ENCODE measurements around the gene ABHD12B. TPM values are rescaled to one million over a fixed set of nuclear protein-coding genes. Genes with fewer than 3 reads are reported as not detected.
A peak's percentile ranks its signal among the peaks of the same experiment; 100 is the strongest.

Gene ABHD12B
- total and polyA plus RNA-seq, 9 of the 15 experiments (the other 6 are each of a cell fraction or from before 2014, with no cell fraction given), result not detected

DNA sequence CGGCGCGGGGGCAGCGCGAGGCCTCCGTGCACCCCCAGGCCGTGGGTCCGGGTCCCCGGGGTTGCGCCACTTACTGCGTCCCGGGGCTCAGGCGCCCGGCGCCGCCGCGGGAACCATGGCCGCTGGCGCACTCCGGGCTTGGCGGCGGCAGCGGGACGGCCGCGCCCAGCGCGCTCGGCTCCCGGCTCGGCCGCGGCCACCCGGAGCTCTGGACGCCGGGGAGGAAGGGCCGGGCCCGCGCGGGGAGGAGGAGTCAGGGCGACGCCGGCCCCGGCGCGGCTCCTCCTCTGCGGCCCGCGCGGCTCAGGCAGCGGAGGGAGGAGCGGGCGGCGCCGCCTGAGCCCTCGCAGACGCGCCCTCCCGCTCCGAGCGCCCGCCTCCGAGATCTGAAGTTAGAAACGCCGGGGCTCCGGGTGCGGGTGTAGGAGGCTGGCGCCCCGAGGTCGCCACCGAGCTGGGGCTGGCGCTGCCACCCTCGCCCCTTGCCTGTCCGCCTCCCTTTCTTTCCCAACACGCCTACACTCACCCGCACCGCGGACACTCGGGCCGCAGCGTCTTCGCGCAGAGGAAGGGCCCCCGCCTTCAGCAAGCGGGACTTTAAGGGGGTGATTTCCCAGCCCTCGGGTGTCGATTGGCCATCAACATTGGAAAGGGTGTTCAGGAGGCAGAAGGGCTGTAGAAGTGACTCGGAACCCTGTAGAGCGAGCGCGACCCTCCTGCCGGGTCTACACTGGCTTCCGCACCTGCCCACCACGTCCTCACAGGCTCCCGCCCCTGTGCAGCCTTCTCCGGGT lies 40.7 kb upstream of the ABHD12B start, which contains the start of gene NIN (continued):
- TF ChIP-seq, protein P1, sequence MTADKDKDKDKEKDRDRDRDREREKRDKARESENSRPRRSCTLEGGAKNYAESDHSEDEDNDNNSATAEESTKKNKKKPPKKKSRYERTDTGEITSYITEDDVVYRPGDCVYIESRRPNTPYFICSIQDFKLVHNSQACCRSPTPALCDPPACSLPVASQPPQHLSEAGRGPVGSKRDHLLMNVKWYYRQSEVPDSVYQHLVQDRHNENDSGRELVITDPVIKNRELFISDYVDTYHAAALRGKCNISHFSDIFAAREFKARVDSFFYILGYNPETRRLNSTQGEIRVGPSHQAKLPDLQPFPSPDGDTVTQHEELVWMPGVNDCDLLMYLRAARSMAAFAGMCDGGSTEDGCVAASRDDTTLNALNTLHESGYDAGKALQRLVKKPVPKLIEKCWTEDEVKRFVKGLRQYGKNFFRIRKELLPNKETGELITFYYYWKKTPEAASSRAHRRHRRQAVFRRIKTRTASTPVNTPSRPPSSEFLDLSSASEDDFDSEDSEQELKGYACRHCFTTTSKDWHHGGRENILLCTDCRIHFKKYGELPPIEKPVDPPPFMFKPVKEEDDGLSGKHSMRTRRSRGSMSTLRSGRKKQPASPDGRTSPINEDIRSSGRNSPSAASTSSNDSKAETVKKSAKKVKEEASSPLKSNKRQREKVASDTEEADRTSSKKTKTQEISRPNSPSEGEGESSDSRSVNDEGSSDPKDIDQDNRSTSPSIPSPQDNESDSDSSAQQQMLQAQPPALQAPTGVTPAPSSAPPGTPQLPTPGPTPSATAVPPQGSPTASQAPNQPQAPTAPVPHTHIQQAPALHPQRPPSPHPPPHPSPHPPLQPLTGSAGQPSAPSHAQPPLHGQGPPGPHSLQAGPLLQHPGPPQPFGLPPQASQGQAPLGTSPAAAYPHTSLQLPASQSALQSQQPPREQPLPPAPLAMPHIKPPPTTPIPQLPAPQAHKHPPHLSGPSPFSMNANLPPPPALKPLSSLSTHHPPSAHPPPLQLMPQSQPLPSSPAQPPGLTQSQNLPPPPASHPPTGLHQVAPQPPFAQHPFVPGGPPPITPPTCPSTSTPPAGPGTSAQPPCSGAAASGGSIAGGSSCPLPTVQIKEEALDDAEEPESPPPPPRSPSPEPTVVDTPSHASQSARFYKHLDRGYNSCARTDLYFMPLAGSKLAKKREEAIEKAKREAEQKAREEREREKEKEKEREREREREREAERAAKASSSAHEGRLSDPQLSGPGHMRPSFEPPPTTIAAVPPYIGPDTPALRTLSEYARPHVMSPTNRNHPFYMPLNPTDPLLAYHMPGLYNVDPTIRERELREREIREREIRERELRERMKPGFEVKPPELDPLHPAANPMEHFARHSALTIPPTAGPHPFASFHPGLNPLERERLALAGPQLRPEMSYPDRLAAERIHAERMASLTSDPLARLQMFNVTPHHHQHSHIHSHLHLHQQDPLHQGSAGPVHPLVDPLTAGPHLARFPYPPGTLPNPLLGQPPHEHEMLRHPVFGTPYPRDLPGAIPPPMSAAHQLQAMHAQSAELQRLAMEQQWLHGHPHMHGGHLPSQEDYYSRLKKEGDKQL (CRISPR knock-in tag; IDR thresholded peaks at IDR 0.05; ENCODE audit: borderline replicate concordance), result no peak
- TF ChIP-seq SMARCA5 (IDR thresholded peaks at IDR 0.05) (no peak), LEF1 (IDR thresholded peaks at IDR 0.05) (no peak), ZSCAN29 (IDR thresholded peaks at IDR 0.05) (peak; percentile 85), CBX5 (IDR thresholded peaks at IDR 0.05; ENCODE audit: borderline replicate concordance, low read depth) (no peak), MAFK (IDR thresholded peaks at IDR 0.05; ENCODE audit: low read length) (no peak), BCL6 (CRISPR knock-in tag; IDR thresholded peaks at IDR 0.05) (no peak), TSC22D4 (tag; IDR thresholded peaks at IDR 0.05) (no peak), FOXJ2 (tag; IDR thresholded peaks at IDR 0.05) (no peak), POLR3G (IDR thresholded peaks at IDR 0.05; ENCODE audit: extremely low read depth, insufficient read length, insufficient replicate concordance) (no peak), ZNF830 (CRISPR knock-in tag; IDR thresholded peaks at IDR 0.05) (no peak), NFE2 (IDR thresholded peaks at IDR 0.05; ENCODE audit: low read depth) (no peak), NCOA6 (IDR thresholded peaks at IDR 0.05) (no peak), ZNF584 (CRISPR knock-in tag; IDR thresholded peaks at IDR 0.05; ENCODE audit: low read depth) (no peak)
- TF ChIP-seq, protein P2, sequence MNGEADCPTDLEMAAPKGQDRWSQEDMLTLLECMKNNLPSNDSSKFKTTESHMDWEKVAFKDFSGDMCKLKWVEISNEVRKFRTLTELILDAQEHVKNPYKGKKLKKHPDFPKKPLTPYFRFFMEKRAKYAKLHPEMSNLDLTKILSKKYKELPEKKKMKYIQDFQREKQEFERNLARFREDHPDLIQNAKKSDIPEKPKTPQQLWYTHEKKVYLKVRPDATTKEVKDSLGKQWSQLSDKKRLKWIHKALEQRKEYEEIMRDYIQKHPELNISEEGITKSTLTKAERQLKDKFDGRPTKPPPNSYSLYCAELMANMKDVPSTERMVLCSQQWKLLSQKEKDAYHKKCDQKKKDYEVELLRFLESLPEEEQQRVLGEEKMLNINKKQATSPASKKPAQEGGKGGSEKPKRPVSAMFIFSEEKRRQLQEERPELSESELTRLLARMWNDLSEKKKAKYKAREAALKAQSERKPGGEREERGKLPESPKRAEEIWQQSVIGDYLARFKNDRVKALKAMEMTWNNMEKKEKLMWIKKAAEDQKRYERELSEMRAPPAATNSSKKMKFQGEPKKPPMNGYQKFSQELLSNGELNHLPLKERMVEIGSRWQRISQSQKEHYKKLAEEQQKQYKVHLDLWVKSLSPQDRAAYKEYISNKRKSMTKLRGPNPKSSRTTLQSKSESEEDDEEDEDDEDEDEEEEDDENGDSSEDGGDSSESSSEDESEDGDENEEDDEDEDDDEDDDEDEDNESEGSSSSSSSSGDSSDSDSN (IDR thresholded peaks at IDR 0.05; ENCODE audit: borderline replicate concordance in 1 of 2, low read depth in 2 of 2, low read length in 2 of 2), result peak; percentile 41 to 71; a peak in 1 of 4 replicates
- TF ChIP-seq, protein P3, sequence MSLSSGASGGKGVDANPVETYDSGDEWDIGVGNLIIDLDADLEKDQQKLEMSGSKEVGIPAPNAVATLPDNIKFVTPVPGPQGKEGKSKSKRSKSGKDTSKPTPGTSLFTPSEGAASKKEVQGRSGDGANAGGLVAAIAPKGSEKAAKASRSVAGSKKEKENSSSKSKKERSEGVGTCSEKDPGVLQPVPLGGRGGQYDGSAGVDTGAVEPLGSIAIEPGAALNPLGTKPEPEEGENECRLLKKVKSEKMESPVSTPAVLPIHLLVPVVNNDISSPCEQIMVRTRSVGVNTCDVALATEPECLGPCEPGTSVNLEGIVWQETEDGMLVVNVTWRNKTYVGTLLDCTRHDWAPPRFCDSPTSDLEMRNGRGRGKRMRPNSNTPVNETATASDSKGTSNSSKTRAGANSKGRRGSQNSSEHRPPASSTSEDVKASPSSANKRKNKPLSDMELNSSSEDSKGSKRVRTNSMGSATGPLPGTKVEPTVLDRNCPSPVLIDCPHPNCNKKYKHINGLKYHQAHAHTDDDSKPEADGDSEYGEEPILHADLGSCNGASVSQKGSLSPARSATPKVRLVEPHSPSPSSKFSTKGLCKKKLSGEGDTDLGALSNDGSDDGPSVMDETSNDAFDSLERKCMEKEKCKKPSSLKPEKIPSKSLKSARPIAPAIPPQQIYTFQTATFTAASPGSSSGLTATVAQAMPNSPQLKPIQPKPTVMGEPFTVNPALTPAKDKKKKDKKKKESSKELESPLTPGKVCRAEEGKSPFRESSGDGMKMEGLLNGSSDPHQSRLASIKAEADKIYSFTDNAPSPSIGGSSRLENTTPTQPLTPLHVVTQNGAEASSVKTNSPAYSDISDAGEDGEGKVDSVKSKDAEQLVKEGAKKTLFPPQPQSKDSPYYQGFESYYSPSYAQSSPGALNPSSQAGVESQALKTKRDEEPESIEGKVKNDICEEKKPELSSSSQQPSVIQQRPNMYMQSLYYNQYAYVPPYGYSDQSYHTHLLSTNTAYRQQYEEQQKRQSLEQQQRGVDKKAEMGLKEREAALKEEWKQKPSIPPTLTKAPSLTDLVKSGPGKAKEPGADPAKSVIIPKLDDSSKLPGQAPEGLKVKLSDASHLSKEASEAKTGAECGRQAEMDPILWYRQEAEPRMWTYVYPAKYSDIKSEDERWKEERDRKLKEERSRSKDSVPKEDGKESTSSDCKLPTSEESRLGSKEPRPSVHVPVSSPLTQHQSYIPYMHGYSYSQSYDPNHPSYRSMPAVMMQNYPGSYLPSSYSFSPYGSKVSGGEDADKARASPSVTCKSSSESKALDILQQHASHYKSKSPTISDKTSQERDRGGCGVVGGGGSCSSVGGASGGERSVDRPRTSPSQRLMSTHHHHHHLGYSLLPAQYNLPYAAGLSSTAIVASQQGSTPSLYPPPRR (CRISPR knock-in tag; IDR thresholded peaks at IDR 0.05; ENCODE audit: borderline replicate concordance), result no peak
